Liver (tissue), 3 donors: ENCODE measurements around the gene CCDC182.

ENCODE experiments used
- JUND ChIP-seq, 2 donors: IDR thresholded peaks; 2 replicates each; pipeline ENCODE4 v1.6.1; 2016; ENCODE audit warnings: antibody characterized with exemption in 2 of 2
- TF ChIP-seq, protein P1 (sequence below): fragments of 150-350 bp; IDR thresholded peaks from 2 replicates; pipeline ENCODE4 v1.5.1; 2017; ENCODE audit warnings: improper control_type of control experiment, low read depth, low read length; ENCODE audit not compliant: missing input control
- donor health status: healthy.
- donor health status: healthy.

DNA sequence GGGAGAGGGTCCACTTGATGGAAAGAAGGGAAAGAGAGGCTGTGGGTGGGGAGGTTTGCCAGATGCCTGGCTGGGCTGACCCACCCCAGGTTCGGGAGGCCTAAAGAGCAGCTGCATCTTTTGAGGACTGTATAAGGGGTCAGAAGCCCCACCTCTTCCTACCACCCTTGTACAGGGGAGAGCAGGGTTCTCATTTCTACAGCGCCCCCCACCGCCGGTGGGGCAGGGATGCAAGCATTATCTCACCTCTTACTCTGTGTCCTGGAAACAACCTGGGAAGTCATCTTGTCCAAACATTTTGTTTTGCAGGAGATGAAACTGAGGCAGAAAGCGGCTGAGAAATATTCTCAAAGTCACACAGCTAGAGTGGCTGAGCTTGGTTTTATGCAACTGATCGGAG lies 22.5 kb upstream of the CCDC182 start:
- TF ChIP-seq, protein P1, sequence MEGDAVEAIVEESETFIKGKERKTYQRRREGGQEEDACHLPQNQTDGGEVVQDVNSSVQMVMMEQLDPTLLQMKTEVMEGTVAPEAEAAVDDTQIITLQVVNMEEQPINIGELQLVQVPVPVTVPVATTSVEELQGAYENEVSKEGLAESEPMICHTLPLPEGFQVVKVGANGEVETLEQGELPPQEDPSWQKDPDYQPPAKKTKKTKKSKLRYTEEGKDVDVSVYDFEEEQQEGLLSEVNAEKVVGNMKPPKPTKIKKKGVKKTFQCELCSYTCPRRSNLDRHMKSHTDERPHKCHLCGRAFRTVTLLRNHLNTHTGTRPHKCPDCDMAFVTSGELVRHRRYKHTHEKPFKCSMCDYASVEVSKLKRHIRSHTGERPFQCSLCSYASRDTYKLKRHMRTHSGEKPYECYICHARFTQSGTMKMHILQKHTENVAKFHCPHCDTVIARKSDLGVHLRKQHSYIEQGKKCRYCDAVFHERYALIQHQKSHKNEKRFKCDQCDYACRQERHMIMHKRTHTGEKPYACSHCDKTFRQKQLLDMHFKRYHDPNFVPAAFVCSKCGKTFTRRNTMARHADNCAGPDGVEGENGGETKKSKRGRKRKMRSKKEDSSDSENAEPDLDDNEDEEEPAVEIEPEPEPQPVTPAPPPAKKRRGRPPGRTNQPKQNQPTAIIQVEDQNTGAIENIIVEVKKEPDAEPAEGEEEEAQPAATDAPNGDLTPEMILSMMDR, result no peak
- no peak for TF ChIP-seq JUND (IDR thresholded peaks at IDR 0.05)
